Trophoblast cell (in vitro differentiated cells and primary cell): ENCODE measurements around the gene RAI2.

Source experiments
- DNase-seq, 2 donors: peaks; one replicate each; pipeline ENCODE4 v3.0.0-alpha.2; 2016
- H2AFZ ChIP-seq: 2 replicates; pipeline ENCODE4 v1.6.1; 2013; ENCODE audit warnings: low read length, moderate library complexity, mild to moderate bottlenecking; ENCODE audit not compliant: insufficient read depth, poor library complexity
- H2AK5ac ChIP-seq: 2 replicates; pipeline ENCODE4 v1.6.1; 2013; ENCODE audit warnings: mild to moderate bottlenecking, low read length
- H2BK120ac ChIP-seq: 2 replicates; pipeline ENCODE4 v1.6.1; 2013; ENCODE audit warnings: low read length, mild to moderate bottlenecking, moderate library complexity; ENCODE audit not compliant: insufficient read depth, poor library complexity
- H2BK12ac ChIP-seq: 2 replicates; pipeline ENCODE4 v1.6.1; 2013; ENCODE audit warnings: mild to moderate bottlenecking, low read length, moderate library complexity
- H2BK5ac ChIP-seq: 2 replicates; pipeline ENCODE4 v1.6.1; 2013; ENCODE audit warnings: low read length, low read depth, moderate library complexity, mild to moderate bottlenecking; ENCODE audit not compliant: poor library complexity
- H3K14ac ChIP-seq: 2 replicates; pipeline ENCODE4 v1.6.1; 2013; ENCODE audit warnings: mild to moderate bottlenecking, low read length
- H3K18ac ChIP-seq: 2 replicates; pipeline ENCODE4 v1.6.1; 2013; ENCODE audit warnings: mild to moderate bottlenecking, low read length
- H3K23ac ChIP-seq: 2 replicates; pipeline ENCODE4 v1.6.1; 2013; ENCODE audit warnings: low read length
- H3K27ac ChIP-seq: 2 replicates; pipeline ENCODE4 v1.5.1; 2013; ENCODE audit warnings: low read depth, mild to moderate bottlenecking, inconsistent platforms, low read length, moderate library complexity
- H3K27me3 ChIP-seq: 2 replicates; pipeline ENCODE4 v1.6.1; 2013; ENCODE audit warnings: inconsistent platforms, mild to moderate bottlenecking, low read length, moderate library complexity; ENCODE audit not compliant: insufficient read depth
- H3K36me3 ChIP-seq, 2 experiments: 1 replicate in 1 of 2; 2 replicates in 1 of 2; pipeline ENCODE4 v1.6.1; 2013; ENCODE audit warnings: low read length in 2 of 2, mild to moderate bottlenecking in 2 of 2, moderate library complexity in 1 of 2; ENCODE audit not compliant: insufficient read depth in 2 of 2, control insufficient read depth in 1 of 2
- H3K4ac ChIP-seq: 2 replicates; pipeline ENCODE4 v1.6.1; 2013; ENCODE audit warnings: low read depth, mild to moderate bottlenecking, low read length, moderate library complexity
- H3K4me1 ChIP-seq, 2 experiments: 1 replicate in 1 of 2; 2 replicates in 1 of 2; pipeline ENCODE4 v1.6.1; 2013; ENCODE audit warnings: low read length in 2 of 2, mild to moderate bottlenecking in 2 of 2, moderate library complexity in 1 of 2; ENCODE audit not compliant: insufficient read depth in 2 of 2, control insufficient read depth in 1 of 2
- H3K4me2 ChIP-seq: 2 replicates; pipeline ENCODE4 v1.6.1; 2013; ENCODE audit warnings: inconsistent platforms, mild to moderate bottlenecking, low read length, moderate library complexity
- H3K4me3 ChIP-seq: 2 replicates; pipeline ENCODE4 v1.5.1; 2013; ENCODE audit warnings: mild to moderate bottlenecking, low read depth, low read length, inconsistent platforms
- H3K79me1 ChIP-seq: one replicate; pipeline ENCODE4 v1.6.1; 2013; ENCODE audit warnings: low read length
- H3K79me2 ChIP-seq: 2 replicates; pipeline ENCODE4 v1.6.1; 2013; ENCODE audit warnings: low read length, mild to moderate bottlenecking; ENCODE audit not compliant: control insufficient read depth, insufficient read depth, poor library complexity
- H3K9ac ChIP-seq: 2 replicates; pipeline ENCODE4 v1.6.1; 2013; ENCODE audit warnings: mild to moderate bottlenecking, low read length
- H3K9me3 ChIP-seq: 2 replicates; pipeline ENCODE4 v1.6.1; 2013; ENCODE audit warnings: low read depth, mild to moderate bottlenecking, control low read depth, inconsistent platforms, low read length; ENCODE audit not compliant: insufficient read depth
- H4K12ac ChIP-seq: 2 replicates; pipeline ENCODE4 v1.6.1; 2013; ENCODE audit warnings: low read depth, mild to moderate bottlenecking, low read length, moderate library complexity
- H4K8ac ChIP-seq: 2 replicates; pipeline ENCODE4 v1.6.1; 2013; ENCODE audit warnings: low read depth, mild to moderate bottlenecking, low read length, moderate library complexity
- H4K91ac ChIP-seq: one replicate; pipeline ENCODE4 v1.6.1; 2013; ENCODE audit warnings: low read depth, mild to moderate bottlenecking, low read length, moderate library complexity
- WGBS: extraction: QIAGEN DNeasy Blood & Tissue Kit; methylation state at CpG from one replicate; pipeline ENCODE4 v1.1.7; 2013; ENCODE audit warnings: missing lambda C conversion rate; ENCODE audit not compliant: insufficient read length, insufficient coverage; ENCODE audit errors: extremely low coverage; 5-methylcytosine and 5-hydroxymethylcytosine counted together

RAI2 gene

DNA sequence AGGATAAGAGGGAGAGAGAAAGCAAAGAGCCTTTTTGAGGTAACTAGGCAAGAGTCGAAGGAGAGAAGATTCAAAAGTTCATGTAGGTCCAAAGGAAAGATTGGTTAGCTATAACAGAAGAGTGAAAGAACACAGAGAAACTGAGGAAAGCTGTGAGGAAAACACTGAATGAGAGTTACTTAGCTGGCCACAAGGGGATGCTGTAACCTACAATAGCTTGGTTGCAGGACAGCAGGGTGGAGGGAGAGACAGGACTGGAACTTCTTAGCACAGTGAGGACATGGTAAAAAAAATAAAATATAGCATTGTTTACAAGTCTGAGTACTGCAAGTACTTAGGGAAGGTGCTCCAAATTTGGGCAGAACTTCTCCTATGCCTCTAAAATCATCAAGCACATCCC, 48.3 kb downstream of the RAI2 start:
- H3K18ac ChIP-seq: no peak overlapping the region
- H2AK5ac ChIP-seq: no peak overlapping the region
- no peaks in the 10 kb centered on the region for H3K27me3 ChIP-seq
- H3K23ac ChIP-seq: no peak overlapping the region
- no peak overlapping the region for H2BK5ac ChIP-seq
- WGBS: no CpG with 5 or more reads among the region's 1 CpG
- no peak overlapping the region for H4K8ac ChIP-seq
- H3K36me3 ChIP-seq: no peaks in the 10 kb centered on the region
- H3K79me2 ChIP-seq: no peaks in the 10 kb centered on the region
- no peak overlapping the region for H2BK12ac ChIP-seq
- H3K4me2 ChIP-seq: no peak overlapping the region
- no peaks in the 10 kb centered on the region for H3K4me1 ChIP-seq
- H3K14ac ChIP-seq: no peak overlapping the region
- no peaks in the 10 kb centered on the region for H3K9me3 ChIP-seq
- no peak overlapping the region for H4K12ac ChIP-seq
- no peak overlapping the region for H3K9ac ChIP-seq
- H2AFZ ChIP-seq: no peak overlapping the region
- H3K4me3 ChIP-seq: no peak overlapping the region
- H2BK120ac ChIP-seq: no peak overlapping the region
- H3K4ac ChIP-seq: no peak overlapping the region
- H3K79me1 ChIP-seq: no peaks in the 10 kb centered on the region
- H3K27ac ChIP-seq: no peak overlapping the region
- H4K91ac ChIP-seq: no peak overlapping the region
- DNase-seq: peak in 1 of 2 donors; percentile 21

DNA sequence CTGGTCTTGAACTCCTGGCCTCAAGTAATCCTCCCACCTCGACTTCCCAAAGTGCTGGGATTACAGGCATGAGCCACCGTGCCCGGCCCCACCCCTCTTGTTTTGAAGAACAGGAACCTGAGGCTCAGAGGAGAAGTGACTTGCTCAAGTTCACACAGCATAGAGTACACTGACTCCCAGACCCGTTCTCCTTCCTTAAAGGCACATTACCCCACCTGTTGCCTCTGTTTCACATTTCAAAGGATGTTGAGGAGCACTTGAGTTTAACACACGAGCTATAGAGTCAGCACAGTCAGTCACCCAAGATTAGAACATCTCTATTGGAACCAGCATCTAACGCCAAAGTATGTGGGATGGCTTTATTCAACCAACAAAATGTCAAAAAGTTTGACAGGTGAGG, 51.1 kb downstream of the RAI2 start:
- WGBS: no CpG with 5 or more reads among the region's 6 CpGs
- no peak overlapping the region for H4K8ac ChIP-seq

DNA sequence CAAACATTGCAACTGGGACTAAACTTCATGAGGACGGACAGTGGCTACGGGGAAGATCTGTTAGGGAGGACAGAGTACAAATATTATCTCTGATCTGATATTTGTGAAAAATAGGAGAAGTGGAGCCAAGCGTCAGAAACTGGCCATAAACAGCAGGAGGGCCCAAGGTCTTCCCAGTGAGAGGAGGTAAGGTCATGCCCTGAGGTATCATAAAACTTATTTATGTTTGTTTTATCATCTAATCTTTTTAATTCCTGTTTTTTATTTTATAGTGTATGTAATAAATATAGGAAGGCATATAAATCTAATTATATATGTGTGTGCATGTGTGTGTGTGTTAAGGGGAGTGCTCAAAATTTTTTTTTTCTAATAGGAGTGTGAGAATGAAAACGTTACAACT, 51.8 kb downstream of the RAI2 start:
- Histone ChIP-seq H4K91ac (no peak overlapping the region), H2BK5ac (no peak overlapping the region), H4K12ac (no peak overlapping the region), H4K8ac (no peak overlapping the region), H2AK5ac (no peak overlapping the region), H3K27me3 (no peaks in the 10 kb centered on the region), H3K18ac (no peak overlapping the region), H3K4me2 (no peak overlapping the region), H3K4me1 (no peaks in the 10 kb centered on the region), H2BK120ac (no peak overlapping the region), H3K36me3 (no peaks in the 10 kb centered on the region), H3K79me2 (no peaks in the 10 kb centered on the region), H3K9me3 (no peaks in the 10 kb centered on the region), H3K4me3 (no peak overlapping the region), H3K23ac (no peak overlapping the region), H2BK12ac (no peak overlapping the region), H3K14ac (no peak overlapping the region), H3K27ac (no peak overlapping the region), H3K9ac (no peak overlapping the region), H3K4ac (no peak overlapping the region), H2AFZ (no peak overlapping the region), H3K79me1 (no peaks in the 10 kb centered on the region)
- no CpG with 5 or more reads among the region's 4 CpGs for WGBS
- no peak for DNase-seq

More for the DNA sequence above, 51.1 kb downstream of the RAI2 start:
- H3K23ac ChIP-seq: no peak overlapping the region
- H4K12ac ChIP-seq: no peak overlapping the region
- no peak overlapping the region for H2BK5ac ChIP-seq
- H2AK5ac ChIP-seq: no peak overlapping the region
- H3K4ac ChIP-seq: no peak overlapping the region
- no peak overlapping the region for H3K27ac ChIP-seq
- no peak overlapping the region for H2AFZ ChIP-seq
- no peak for DNase-seq
- no peaks in the 10 kb centered on the region for H3K79me2 ChIP-seq
- H3K18ac ChIP-seq: no peak overlapping the region
- no peaks in the 10 kb centered on the region for H3K4me1 ChIP-seq
- no peaks in the 10 kb centered on the region for H3K36me3 ChIP-seq
- no peak overlapping the region for H2BK120ac ChIP-seq
- no peak overlapping the region for H3K9ac ChIP-seq
- H3K79me1 ChIP-seq: no peaks in the 10 kb centered on the region
- H3K4me2 ChIP-seq: no peak overlapping the region
- H3K9me3 ChIP-seq: no peaks in the 10 kb centered on the region
- no peak overlapping the region for H3K4me3 ChIP-seq
- no peak overlapping the region for H3K14ac ChIP-seq
- no peaks in the 10 kb centered on the region for H3K27me3 ChIP-seq
- H2BK12ac ChIP-seq: no peak overlapping the region
- no peak overlapping the region for H4K91ac ChIP-seq

DNA sequence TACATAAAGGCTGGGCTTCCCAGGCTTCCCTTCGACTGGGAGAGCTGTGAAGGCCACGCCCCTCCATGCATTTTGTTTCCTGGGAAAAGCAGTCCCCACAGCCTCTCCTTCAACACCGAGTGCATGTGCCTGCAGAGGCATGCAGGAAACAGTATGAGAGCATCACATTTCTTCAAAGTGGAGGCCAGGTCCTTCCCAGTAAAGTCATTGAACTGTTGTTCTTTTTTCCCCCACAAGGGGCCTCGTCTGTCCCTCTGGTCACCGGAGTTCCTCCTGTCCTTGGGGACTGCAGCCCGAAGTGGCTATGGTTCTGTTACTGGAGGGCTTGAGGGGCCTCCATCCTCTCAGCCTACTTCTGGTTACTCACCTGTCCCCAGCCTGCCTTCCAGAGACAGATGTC, 56.0 kb downstream of the RAI2 start:
- no CpG with 5 or more reads among the region's 6 CpGs for WGBS
- no peak overlapping the region for H3K9ac ChIP-seq
- H3K27ac ChIP-seq: no peak overlapping the region
- no peak overlapping the region for H2BK12ac ChIP-seq
- no peaks in the 10 kb centered on the region for H3K27me3 ChIP-seq
- no peaks in the 10 kb centered on the region for H3K79me1 ChIP-seq
- H2BK120ac ChIP-seq: no peak overlapping the region
- H2AFZ ChIP-seq: no peak overlapping the region
- no peaks in the 10 kb centered on the region for H3K4me1 ChIP-seq
- no peak overlapping the region for H4K8ac ChIP-seq
- no peak for DNase-seq
- no peaks in the 10 kb centered on the region for H3K9me3 ChIP-seq
- H3K79me2 ChIP-seq: no peaks in the 10 kb centered on the region
- H3K36me3 ChIP-seq: no peaks in the 10 kb centered on the region
- H2BK5ac ChIP-seq: no peak overlapping the region
- H3K23ac ChIP-seq: no peak overlapping the region
- no peak overlapping the region for H4K12ac ChIP-seq
- no peak overlapping the region for H3K14ac ChIP-seq
- H3K4me2 ChIP-seq: no peak overlapping the region
- no peak overlapping the region for H3K4ac ChIP-seq
- no peak overlapping the region for H2AK5ac ChIP-seq
- H3K4me3 ChIP-seq: no peak overlapping the region
- no peak overlapping the region for H4K91ac ChIP-seq
- H3K18ac ChIP-seq: no peak overlapping the region
